Stimulated activated CD8-positive, alpha-beta memory T cell treated with anti-CD3 and anti-CD28 coated beads, Interleukin-2, amount 100 ng/mL, for 48 hours (primary cell): ENCODE results near the gene STPG2.
"Not testable (repeated sequence)": the region's sequence is repeated elsewhere in the genome, so short reads cannot be mapped to it uniquely, and the experiment has no call there.

Source experiments
- DNase-seq, 2 donors: peaks; one replicate each; pipeline ENCODE4 v3.0.0-alpha.2; 2020; ENCODE audit warnings: low read depth in 2 of 2

The STPG2 gene

DNA sequence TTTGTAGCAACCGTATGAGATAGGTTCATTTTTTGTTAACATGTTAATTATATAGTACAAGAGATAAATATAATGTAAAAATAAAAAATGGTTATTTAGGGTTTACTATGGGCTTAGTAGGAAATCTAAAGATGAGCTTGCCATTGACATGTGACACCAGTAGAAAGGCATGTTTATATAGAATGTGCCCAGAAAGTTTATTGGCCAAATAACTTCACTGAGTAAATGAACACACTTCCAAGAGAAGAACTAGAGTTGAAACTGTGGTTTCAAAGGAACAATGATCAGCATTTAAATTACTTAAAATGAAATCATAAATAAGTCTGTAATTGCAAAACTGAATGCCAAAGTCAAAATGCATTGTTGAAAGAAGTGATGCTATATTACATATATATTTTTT lies 503.3 kb downstream of the STPG2 start:
- no peak for DNase-seq

DNA sequence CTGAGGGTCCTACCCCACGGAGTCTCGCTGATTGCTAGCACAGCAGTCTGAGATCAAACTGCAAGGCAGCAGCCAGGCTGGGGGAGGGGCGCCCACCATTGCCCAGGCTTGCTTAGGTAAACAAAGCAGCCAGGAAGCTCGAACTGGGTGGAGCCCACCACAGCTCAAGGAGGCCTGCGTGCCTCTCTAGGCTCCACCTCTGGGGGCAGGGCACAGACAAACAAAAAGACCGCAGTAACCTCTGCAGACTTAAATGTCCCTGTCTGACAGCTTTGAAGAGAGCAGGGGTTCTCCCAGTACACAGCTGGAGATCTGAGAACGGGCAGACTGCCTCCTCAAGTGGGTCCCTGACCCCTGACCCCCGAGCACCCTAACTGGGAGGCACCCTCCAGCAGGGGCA lies 509.4 kb downstream of the STPG2 start:
- not testable (repeated sequence) for DNase-seq

DNA sequence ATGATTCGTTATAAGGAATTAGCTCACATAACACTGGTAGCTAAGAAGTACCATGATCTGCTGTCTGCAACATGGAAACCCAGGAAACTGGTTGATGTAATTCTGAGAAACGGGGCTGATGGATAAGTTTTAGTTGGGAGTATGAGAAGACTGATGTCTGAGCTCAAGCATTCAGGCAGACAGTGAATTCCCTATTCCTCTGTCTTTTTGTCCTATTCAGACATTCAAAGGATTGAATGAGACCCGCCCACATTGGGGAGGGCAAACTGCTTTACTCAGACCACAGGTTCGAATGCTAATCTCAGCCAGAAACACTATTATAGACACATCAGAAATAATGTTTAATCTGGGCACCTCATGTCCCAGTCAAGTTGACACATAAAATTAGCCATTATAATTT lies 515.5 kb downstream of the STPG2 start:
- no peak for DNase-seq

DNA sequence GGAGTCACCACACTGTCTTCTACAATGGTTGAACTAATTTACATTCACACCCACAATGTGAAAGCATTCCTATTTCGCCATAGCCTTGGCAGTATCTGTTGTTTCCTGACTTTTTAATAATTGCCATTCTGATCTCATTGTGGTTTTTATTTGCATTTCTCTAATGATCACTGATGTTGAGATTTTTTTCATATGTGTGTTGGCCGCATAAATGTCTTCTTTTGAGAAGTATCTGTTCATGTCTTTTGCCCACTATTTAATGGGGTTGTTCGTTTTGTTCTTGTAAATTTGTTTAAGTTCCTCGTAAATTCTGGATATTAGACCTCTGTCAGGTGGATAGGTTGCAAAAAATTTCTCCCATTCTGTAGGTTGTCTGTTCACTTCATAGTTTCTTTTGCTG lies 519.1 kb downstream of the STPG2 start:
- no peak for DNase-seq

DNA sequence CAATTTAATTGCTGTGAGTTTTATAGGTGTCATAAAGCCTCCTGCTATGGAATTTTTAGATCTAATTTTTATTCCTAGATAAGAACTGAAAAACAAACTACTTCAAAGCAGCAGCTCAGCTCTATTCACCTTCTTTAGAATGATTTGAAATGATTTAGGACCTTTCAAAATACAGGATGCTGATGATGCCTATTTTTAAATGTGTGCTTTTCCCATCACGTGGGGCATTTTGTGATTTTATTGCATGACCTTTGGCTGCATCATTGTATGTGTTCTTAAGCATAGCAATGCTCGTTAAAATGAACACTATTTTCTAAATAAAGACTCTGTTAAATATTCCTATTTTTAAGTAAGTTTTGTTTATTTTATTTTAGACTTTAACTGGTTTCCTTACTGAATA lies 537.3 kb downstream of the STPG2 start:
- DNase-seq, result no peak

DNA sequence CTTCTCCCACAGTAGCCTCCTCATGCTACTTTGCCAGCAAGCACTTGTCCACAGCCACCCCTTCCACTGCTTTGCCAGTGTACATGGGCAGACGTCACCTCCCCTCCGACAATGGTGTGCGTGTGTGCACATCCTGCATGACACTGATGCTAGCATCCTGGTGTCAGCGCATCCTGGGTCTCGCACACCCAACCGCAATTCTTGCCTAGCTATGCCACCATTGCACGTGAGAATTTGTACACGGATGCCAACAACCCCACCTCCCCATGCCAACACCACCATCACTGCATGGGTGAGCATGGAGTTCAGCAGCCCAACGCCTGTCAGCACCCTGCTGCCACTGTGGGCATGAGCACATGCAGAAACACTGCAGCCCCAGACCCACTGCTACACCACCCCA lies 550.0 kb downstream of the STPG2 start:
- DNase-seq, result no peak

DNA sequence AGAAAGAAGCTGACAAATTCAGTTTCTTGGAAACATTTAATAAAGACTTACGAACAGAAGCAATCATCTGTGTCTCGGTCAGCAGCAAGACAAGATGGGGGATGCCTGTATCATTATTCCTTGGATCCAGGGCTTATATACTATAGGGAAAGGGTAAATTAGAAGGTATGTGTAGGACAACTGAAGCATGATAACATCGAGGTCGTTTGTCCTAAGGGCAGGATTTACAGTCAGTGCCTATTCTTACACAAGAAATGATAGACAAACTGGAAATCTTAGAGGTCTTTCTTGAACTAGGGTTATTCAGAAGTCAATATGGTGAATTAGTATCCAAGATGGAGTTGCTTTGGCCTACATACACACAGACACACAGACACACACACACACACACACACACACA lies 553.0 kb downstream of the STPG2 start:
- DNase-seq, result no peak

DNA sequence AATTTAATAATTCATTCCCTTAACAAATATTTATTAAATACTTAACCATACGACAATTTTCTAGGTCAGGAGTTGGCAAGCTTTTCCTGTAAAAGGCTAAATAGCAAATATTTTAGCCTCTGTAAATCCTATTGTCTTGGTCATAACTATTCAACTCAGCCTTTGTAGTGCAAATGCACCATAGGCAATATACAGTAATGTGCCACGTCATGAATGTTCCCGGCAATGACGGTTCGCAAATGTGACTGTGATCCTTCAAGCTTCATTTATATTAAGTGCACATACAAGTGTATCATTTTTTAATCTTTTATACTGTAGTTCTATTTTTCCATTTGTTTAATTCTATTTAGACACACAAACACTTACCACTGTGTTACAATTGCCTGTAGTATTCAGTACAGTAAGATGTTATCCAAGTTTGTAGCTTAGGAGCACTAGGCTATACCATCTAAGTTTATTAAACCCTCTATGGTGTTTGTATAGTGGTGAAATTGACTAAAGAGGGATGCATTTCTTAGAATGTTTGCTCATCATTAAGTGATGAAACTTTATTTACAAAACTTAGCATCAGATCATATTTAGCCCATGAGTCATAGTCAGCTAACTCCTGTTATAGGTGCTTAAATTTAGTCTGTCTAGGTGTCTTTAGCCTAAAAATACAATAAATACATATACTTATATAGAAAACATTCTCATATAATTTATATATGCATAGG lies 553.6 kb downstream of the STPG2 start:
- no peak for DNase-seq

DNA sequence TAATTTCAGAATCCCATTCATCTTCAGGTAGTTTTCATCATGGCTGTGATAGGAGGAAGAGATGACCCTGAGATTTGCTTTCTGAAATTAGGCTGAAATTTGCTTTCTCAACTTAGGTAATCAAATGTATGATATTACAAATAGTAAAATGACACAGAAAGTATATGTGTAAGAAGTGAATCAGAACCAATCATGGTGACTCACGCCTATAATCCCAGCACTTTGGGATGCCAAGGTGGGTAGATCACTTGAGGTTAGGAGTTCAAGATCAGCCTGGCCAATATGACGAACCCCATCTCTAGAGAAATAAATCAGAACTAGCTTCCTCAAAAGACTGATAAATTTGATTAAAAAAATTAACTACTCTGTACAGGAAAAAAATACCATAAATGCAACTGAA lies 555.4 kb downstream of the STPG2 start:
- no peak for DNase-seq

DNA sequence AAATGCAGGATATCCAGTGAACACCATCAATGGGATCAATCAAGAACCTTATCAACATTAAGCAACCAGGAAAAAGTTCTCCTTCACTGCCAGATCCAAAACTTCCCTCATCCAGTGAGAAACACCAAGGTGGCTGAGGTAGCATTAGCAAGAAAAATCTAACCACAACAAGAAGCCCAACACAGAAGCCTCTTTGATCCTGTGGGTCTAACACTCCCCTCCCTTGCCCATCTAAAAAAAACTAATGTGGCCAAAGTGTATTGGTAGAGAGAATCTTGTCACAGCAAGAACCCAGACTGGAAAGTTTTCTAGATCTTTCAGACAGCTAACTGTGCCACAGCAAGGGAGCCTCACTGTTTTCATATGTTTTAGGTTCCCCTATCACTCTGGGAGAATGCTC lies 558.0 kb downstream of the STPG2 start:
- no peak for DNase-seq

DNA sequence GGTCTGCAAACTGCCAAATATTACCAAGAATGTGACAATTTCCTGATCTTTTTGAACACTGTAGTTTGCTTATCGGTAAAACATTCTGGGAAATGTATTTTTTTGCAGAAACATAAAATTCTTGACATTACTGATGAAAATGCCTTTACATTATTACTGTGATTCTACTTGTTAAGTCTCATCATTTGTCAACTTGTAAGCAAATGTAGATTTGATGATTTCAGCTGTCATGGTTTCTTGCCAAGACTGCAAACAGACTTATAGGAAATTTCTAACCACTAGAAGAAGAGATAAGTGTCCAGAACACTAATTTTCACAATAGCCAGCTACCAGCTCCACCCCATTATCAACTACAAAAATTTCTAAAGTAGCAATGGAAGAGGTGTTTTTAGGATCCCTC lies 560.4 kb downstream of the STPG2 start:
- DNase-seq, result no peak

DNA sequence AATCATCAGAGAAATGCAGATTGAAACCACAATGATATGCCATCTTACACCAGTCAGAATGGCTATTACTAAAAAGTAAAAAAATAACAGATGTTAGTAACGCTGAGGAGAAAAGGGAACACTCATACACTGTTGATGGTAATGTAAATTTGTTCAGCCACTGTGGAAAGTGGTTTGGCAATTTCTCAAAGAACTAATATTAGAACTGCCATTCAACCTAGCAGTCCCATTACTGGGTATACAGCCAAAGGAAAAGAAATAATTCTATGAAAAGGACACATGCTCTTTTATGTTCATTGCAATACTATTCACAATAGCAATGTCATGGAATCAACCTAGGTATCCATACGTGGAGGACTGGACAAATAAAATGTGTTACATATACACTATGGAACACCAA lies 566.3 kb downstream of the STPG2 start:
- DNase-seq, result no peak

DNA sequence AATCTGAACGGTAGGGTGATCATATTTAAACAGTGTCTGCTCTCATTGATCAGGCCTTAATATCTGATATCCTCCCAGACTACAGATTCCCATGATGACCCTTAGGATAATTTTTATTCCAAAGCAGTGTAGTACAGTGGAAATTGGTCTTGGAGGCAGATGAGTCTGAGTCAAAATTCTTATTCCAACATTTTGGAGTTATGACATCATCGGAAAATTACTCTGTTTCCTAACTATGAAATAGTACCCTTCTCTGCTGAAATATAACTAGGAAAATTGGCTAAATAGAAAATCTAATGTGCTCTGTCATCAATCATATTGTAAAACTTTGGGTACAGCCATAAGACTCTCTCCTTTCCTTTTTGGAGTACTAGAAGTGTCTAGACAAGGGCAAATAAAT lies 583.3 kb downstream of the STPG2 start:
- no peak for DNase-seq

DNA sequence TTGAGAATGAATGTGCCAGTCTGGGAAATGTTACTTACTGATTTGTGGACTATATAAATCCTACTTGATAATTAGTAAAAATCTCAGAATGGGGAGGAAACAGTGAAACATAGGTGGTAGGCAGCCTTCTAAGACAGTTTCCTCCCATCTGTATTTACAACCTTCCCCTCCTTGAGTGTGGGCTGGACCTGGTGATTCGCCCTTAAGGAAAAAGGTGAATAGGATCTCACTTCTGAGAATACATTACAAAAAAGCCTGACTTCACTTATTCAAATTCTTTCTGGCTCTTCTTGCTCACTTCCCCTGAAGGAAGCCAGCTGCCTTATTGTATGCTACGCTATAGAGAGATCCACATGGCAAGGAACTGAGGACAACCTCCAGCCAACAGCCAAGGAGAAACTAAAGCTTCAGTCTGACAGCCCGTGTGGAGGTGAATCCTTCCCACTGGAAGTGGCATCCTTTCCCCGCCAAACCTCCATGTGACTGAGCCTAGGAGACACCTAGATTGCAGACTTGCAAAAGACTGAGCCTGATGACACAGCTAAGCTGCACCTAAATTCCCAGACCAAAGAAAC lies 585.0 kb downstream of the STPG2 start:
- DNase-seq, result no peak

DNA sequence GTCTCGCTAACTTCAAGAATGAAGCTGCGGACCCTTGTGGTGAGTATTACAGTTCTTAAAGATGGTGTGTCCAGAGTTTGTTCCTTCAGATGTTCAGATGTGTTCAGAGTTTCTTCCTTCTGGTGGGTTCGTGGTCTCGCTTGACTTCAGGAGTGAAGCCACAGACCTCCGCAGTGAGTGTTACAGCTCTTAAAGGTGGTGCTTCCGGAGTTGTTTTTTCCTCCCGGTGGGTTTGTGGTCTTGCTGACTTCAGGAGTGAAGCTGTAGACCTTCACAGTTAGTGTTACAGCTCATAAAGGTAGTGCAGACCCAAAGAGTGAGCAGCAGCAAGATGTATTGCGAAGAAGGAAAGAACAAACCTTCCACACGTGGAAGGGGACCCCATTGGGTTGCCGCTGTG lies 592.6 kb downstream of the STPG2 start:
- not testable (repeated sequence) for DNase-seq

DNA sequence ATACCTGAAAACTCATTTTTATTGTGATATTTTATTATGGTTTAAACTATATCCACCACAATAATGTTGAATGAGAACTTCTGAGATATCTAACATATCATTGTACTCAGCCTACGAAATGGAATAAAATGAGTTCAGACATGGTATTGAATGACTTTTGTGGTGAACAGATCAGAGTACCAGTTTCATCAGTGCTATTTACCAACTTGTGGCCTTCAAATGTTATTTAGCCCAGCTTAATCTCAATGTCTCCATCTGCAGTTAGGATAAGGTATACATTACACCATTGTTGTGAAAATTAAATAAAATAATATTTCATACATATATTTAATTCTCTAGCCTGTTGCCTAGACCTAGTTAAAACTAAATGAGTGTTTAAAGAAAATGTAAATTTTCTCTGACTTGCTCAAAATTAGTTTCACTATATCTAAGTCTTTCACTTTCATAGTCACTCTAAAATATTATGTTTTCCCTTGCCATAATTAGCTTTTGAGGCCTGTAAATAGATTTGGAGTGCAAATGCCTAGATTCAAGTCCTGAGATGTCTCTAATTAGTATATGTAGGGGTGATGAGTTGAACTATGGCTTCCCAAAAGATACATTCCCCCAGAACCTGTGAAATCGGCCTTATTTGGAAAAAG lies 594.2 kb downstream of the STPG2 start:
- DNase-seq, result no peak

DNA sequence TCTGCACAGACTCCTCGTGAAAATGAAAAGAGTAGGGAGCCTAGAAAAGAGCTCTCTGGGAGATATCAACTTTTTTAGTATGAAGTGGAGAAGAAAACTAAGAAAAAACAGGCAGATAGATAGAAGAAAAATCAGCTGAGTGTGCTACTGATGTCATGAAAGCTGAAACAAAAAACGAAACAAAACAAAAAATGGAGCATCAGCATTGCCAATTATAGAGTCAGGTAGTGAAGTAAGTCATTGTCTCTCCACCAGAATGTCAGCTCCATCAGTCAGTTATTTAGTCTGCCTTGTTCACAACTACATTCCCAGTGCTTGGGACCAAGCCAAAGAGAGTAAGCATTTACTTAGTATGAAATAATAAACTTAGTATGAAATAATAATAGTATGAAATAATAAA lies 595.1 kb downstream of the STPG2 start:
- no peak for DNase-seq

DNA sequence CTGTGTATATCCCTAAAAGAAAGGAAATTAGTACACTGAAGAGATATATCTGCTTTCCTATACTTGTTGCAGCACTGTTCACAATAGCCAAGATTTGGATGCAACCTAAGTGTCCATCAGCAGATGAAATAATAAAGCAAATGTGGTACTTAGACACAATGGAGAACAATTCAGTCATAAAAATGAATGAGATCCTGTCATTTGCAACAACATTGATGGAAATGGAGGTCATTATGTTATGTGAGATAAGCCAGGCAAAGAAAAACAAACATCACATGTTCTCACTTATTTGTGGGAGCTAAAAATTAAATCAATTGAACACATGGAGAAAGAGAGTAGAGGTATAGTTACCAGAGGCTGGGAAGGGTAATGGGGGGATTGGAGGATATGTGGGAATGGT lies 611.9 kb downstream of the STPG2 start:
- no peak for DNase-seq

DNA sequence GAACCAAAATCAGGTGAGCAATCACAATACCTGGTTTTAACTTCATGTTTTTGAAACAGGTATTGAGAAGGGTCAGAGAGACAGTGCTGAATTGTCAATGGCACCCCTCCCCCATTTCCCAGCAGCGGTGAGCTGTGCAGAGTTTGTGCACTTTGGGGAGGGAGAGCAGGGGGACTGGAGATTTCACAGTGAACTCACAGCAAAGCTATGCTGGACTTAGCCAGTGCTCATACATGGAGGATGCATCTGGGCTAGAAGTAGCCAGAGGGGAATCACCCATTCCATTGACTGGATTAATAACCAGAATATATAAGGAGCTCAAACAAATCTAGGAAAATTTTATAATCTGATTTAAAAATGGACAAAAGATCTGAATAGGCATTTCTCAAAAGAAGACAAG lies 612.6 kb downstream of the STPG2 start:
- DNase-seq, result no peak

DNA sequence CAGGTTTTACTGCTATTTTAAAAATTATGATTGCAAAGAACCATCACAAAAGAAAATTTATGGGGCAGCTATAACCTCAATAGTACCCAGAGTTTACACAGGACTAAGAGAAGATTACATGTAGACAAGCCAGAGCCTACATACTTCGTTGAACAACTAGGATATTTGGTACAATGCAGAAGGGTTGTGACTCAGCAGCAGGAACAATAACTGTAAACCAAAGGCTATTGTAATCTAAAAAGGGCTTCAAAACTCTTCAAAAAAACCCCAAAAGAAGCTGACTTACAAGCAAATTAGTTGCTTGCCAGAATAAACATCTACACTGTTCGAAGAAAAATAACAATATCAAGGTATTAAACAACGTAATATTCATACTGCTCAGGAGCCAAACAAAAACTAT lies 618.0 kb downstream of the STPG2 start:
- DNase-seq, result no peak

DNA sequence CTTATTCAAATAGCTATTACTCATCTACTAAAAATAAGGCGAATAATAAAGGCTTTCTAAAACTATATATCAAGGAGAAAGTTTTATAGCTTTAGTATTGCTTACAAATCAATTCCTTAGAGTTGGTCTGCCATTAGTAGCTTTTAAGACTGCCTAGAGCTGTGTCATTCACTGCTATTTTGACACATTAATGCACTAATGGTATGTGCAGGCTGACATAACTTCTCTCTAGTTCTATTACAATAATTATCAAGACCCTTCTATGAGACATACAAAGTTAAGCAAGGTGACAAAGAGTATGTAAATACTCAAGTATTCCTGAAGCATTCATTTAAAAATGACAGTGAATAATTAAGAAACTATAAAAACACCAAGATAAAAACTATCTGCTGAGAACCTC lies 625.3 kb downstream of the STPG2 start:
- DNase-seq, result no peak

DNA sequence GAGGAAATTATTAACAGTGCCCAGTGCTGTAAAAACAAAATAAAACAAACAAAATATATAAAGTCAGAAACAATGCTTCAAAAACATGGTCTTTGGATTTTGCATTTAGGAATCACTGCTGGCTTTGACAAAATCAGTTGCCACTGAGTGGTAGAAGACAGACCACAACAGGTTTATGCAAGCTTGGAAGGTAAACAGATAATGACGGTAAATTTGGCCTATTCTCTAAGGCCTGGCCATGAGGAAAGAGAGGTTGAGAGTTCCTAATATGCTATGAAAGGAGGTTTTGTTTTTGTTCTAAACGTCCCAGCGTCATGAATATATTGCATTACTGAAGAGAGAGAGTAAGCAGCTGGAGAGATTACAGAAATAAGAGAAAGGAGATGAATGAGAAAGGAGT lies 629.4 kb downstream of the STPG2 start:
- no peak for DNase-seq
